Measurements from ENCODE around the gene RAB13. TPM values are rescaled to one million over a fixed set of nuclear protein-coding genes. Genes with fewer than 3 reads are reported as not detected.
A peak's percentile ranks its signal among the peaks of the same experiment; 100 is the strongest.

RAB13 gene
- total RNA-seq, 2 experiments from 2014 or later, result 0.28 to 0.30 TPM

DNA sequence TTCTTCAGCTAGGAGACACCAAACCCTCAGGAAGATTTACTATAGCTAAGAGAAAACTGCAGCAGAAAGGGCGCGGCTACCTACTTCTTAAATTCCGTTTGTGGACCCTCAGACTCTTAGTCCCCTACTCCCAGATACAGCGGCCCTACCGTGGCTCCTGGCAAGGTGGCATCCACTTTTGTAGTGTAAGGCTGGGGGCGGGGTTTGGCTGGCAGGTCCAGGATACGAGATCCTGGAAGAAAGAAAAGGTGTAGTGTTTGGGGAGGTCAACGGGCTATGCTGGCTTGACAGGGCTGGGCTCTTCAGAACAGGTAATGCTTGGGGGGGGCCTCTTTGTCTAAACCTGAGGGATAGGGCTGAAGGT lies 18.2 kb downstream of the RAB13 start:
- Mint-ChIP-seq H3K4me1 (ENCODE audit: low read depth) (peaks cover 55% of the 10 kb centered on the region), H3K9me3 (no peaks in the 10 kb centered on the region), H3K27me3 (no peaks in the 10 kb centered on the region), H3K36me3 (ENCODE audit: low read depth) (peaks cover 18% of the 10 kb centered on the region), H3K27ac (peak overlapping the region; percentile 94), H3K4me3 (peak overlapping the region; percentile 96)
- CTCF ChIA-PET, result interaction anchor here (0.9 to 3.5 kb wide), 8 partner anchors 9 to 184 kb away, joined by 3 to 30 read pairs (median 10); partner anchors contain the start of genes CRTC2, DENND4B, JTB and RAB13
- POLR2A ChIA-PET, result interaction anchor here (0.7 to 4.7 kb wide), 22 partner anchors 10 to 1404 kb away, joined by 3 to 149 read pairs (median 4); partner anchors contain the start of genes CRTC2, DENND4B, GATAD2B and INTS3
- TF ChIP-seq, protein P1, sequence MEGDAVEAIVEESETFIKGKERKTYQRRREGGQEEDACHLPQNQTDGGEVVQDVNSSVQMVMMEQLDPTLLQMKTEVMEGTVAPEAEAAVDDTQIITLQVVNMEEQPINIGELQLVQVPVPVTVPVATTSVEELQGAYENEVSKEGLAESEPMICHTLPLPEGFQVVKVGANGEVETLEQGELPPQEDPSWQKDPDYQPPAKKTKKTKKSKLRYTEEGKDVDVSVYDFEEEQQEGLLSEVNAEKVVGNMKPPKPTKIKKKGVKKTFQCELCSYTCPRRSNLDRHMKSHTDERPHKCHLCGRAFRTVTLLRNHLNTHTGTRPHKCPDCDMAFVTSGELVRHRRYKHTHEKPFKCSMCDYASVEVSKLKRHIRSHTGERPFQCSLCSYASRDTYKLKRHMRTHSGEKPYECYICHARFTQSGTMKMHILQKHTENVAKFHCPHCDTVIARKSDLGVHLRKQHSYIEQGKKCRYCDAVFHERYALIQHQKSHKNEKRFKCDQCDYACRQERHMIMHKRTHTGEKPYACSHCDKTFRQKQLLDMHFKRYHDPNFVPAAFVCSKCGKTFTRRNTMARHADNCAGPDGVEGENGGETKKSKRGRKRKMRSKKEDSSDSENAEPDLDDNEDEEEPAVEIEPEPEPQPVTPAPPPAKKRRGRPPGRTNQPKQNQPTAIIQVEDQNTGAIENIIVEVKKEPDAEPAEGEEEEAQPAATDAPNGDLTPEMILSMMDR (IDR thresholded peaks at IDR 0.05), result peak; percentile 5
- DNase-seq (no peak), ATAC-seq (ENCODE audit: poor library complexity) (no peak)
- Histone ChIP-seq H3K4me1 (ENCODE audit: insufficient read depth, low read length) (peaks cover 53% of the 10 kb centered on the region), H3K27me3 (ENCODE audit: control insufficient read depth in 1 of 2, insufficient read depth in 2 of 2, low read length in 2 of 2) (no peaks in the 10 kb centered on the region), H3K9me3 (ENCODE audit: control insufficient read depth in 1 of 2, insufficient read depth in 1 of 2, low read length in 2 of 2) (no peaks in the 10 kb centered on the region), H3K36me3 (ENCODE audit: insufficient read depth, low read length) (peaks cover 5% of the 10 kb centered on the region), H3K27ac (ENCODE audit: low read depth in 1 of 2, low read length in 2 of 2) (peak overlapping the region; percentile 58 to 82), H3K4me3 (ENCODE audit: low read length) (peak overlapping the region; percentile 75)
- intact Hi-C loops (cut with DNase I, micrococcal nuclease), result loop anchor here (1.0 kb wide), 2 partner anchors 9 to 10 kb away; partner anchors contain the start of genes CRTC2 (in 1 of the 2) and JTB (in 1 of the 2)

DNA sequence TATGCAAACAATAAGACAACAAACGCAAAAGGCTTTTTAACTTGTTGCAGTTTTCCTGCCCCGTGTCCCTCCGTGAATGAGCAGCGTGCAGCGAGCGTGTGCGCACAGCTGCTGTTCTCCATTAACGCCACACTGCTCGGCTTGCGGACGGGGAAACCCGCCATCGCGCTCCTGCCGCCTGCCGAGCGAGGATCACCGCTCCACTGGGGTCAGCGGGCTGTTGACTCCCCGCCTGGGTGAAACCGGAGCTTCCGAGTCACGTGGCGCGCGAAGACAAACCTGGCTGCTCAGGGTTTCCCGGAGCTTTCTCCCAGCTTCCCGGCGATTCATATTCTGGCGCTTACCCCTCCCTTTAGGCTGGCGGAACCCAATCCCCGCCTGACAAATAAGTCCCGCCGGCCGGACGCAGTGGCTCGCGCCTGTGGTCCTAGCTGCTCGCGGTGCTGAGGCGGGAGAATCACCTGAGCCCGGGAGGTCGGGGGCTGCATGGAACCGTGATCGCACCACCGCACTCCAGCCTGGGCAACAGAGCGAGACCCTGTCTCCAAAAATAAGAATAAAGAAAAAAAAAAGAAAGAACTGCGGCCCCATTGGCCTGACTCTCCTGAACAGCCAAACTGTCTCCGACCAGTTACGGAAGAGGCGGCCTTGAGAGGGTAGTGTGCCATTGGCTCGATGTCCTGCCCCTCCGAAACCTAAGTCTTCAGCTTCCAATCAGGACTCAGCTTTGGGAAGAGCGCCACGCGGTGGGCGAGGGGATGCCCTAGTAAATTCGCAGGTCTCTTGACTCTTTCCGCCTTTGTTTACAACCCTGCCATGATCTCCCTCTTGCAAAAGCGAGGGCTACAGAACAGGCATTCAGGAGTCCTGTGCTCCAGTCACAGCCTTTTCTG lies 18.8 kb downstream of the RAB13 start, which contains the start of gene CREB3L4:
Gene CREB3L4 (plus strand): TSS at position 796 of the 893 bp plus-strand sequence. CDS start 624 bp downstream, outside the sequence.
- peak within 1 kb of the TSS; percentile 94 for H3K27ac Mint-ChIP-seq
- DNase-seq, result peak; percentile 64 to 95 (median 80)
- H3K36me3 Mint-ChIP-seq (ENCODE audit: low read depth), result peaks cover 18% of the 10 kb centered on the region
- Histone ChIP-seq H3K27me3 (ENCODE audit: control insufficient read depth in 1 of 2, insufficient read depth in 2 of 2, low read length in 2 of 2) (no peaks in the 10 kb centered on the region), H3K36me3 (ENCODE audit: insufficient read depth, low read length) (no peaks in the 10 kb centered on the region), H3K4me3 (ENCODE audit: low read length) (peak within 1 kb of the TSS; percentile 75), H3K9me3 (ENCODE audit: control insufficient read depth in 1 of 2, insufficient read depth in 1 of 2, low read length in 2 of 2) (no peaks in the 10 kb centered on the region), H3K4me1 (ENCODE audit: insufficient read depth, low read length) (peaks cover 59% of the 10 kb centered on the region), H3K27ac (ENCODE audit: low read depth in 1 of 2, low read length in 2 of 2) (peak within 1 kb of the TSS; percentile 82 to 83)
- ChIA-PET POLR2A (interaction anchor here (0.6 to 4.7 kb wide), 26 partner anchors 8 to 1405 kb away, joined by 3 to 149 read pairs (median 4); partner anchors contain the start of genes CRTC2, DENND4B, GATAD2B and HAX1), CTCF (interaction anchor here (0.6 to 3.5 kb wide), 12 partner anchors 7 to 658 kb away, joined by 3 to 30 read pairs (median 4); partner anchors contain the start of genes CRTC2, DENND4B, JTB and RAB13)
- TF ChIP-seq, protein P1 (IDR thresholded peaks at IDR 0.05), result peak; percentile 32
- no peaks in the 10 kb centered on the region for H3K9me3 Mint-ChIP-seq
- ATAC-seq (ENCODE audit: poor library complexity), result peak; percentile 87
- H3K27me3 Mint-ChIP-seq, result no peaks in the 10 kb centered on the region
- peak within 1 kb of the TSS; percentile 96 for H3K4me3 Mint-ChIP-seq
- peaks cover 58% of the 10 kb centered on the region for H3K4me1 Mint-ChIP-seq (ENCODE audit: low read depth)
- intact Hi-C loops (cut with DNase I, micrococcal nuclease), result loop anchor here (1.0 kb wide), 2 partner anchors 9 to 10 kb away; partner anchors contain the start of genes CRTC2 (in 1 of the 2) and JTB (in 1 of the 2)

DNA sequence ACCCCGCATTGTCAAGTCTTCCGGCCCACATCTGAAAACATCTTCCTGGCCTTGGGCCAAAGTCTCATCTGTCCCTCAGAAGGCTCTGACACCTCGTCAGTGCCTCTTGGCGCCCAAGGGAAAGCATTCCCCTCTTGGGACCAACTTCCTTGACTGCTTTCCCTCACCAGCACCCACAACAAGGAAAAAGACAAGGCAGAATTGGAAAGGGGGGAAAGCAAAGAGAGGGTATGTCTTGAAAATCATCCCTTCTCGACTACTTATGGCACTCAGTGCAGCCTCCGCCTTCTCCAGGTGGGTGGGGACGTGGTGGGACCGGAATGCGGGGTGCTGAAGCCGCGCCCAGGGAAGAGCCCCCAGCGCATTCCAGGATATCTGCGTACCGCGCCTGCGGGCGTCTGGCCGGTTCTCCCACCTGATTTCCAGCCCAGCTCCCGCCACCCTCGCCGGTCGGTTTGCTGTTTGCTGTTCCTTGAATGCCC lies 22.2 kb downstream of the RAB13 start:
- H3K27me3 ChIP-seq (ENCODE audit: control insufficient read depth in 1 of 2, insufficient read depth in 2 of 2, low read length in 2 of 2), result no peaks in the 10 kb centered on the region
- H3K4me1 ChIP-seq (ENCODE audit: insufficient read depth, low read length), result peaks cover 63% of the 10 kb centered on the region
- H3K36me3 ChIP-seq (ENCODE audit: insufficient read depth, low read length), result no peaks in the 10 kb centered on the region
- no peaks in the 10 kb centered on the region for H3K9me3 Mint-ChIP-seq
- H3K9me3 ChIP-seq (ENCODE audit: control insufficient read depth in 1 of 2, insufficient read depth in 1 of 2, low read length in 2 of 2), result no peaks in the 10 kb centered on the region
- H3K27ac Mint-ChIP-seq, result peak overlapping the region; percentile 92
- H3K4me3 Mint-ChIP-seq, result peak overlapping the region; percentile 94
- H3K27ac ChIP-seq (ENCODE audit: low read depth in 1 of 2, low read length in 2 of 2), result peak overlapping the region; percentile 85 to 93
- POLR2A ChIA-PET, result interaction anchor here (1.1 to 3.7 kb wide), 10 partner anchors 13 to 419 kb away, joined by 3 to 52 read pairs (median 7); partner anchors contain the start of genes CHTOP, DENND4B, GATAD2B and JTB
- TF ChIP-seq, protein P1 (IDR thresholded peaks at IDR 0.05), result no peak
- peaks cover 25% of the 10 kb centered on the region for H3K36me3 Mint-ChIP-seq (ENCODE audit: low read depth)
- H3K27me3 Mint-ChIP-seq, result no peaks in the 10 kb centered on the region
- H3K4me1 Mint-ChIP-seq (ENCODE audit: low read depth), result peaks cover 61% of the 10 kb centered on the region
- ATAC-seq (ENCODE audit: poor library complexity), result no peak
- intact Hi-C loops (cut with DNase I, micrococcal nuclease), result loop anchor here in 1 of 2 experiments (1.0 kb wide), 1 partner anchor 26 kb away; the partner anchor contains the start of gene RPS27
- peak overlapping the region; percentile 89 for H3K4me3 ChIP-seq (ENCODE audit: low read length)
- DNase-seq, result no peak
- CTCF ChIA-PET, result interaction anchor here (0.6 to 1.0 kb wide), 2 partner anchors 23 to 255 kb away, joined by 3 read pairs; no protein-coding TSS in a partner anchor

All from CD4-positive, alpha-beta T cell (primary cell).